WTC11 (cell line): Measurements from ENCODE around the gene ZDHHC14. TPM values are rescaled to one million over a fixed set of nuclear protein-coding genes. Genes with fewer than 3 reads are reported as not detected.
"Not testable (repeated sequence)": the region's sequence is repeated elsewhere in the genome, so short reads cannot be mapped to it uniquely, and the experiment has no call there.

Experiments used
- ATAC-seq: fragments of 200-7000 bp; cut with Tn5 transposase; 2 replicates; pipeline ENCODE4 v1.10.0; 2021; ENCODE audit warnings: mild to moderate bottlenecking, moderate library complexity
- CTCF ChIA-PET: fragments of 300-600 bp; sonication (Branson Sonifier 250); formaldehyde crosslinking; loops from one replicate; lab custom pipeline; 2021; ENCODE audit warnings: antibody characterized with exemption; lab: Charles Lee
- POLR2A ChIA-PET: fragments of 350-600 bp; sonication (Branson Sonifier 250); formaldehyde crosslinking; loops from one replicate; lab custom pipeline; 2021; ENCODE audit warnings: antibody characterized with exemption; lab: Charles Lee
- DNase-seq: peaks from one replicate; pipeline ENCODE4 v3.0.0; 2021; ENCODE audit warnings: low spot score
- H3K27ac Mint-ChIP-seq: 2 replicates; pipeline ENCODE4 v1.8.0; 2021; ENCODE audit warnings: mixed read lengths
- H3K27me3 Mint-ChIP-seq: 2 replicates; pipeline ENCODE4 v1.8.0; 2021; ENCODE audit warnings: low read depth, mild to moderate bottlenecking, moderate library complexity, mixed read lengths
- H3K36me3 Mint-ChIP-seq: 2 replicates; pipeline ENCODE4 v1.8.0; 2021; ENCODE audit warnings: mixed read lengths
- H3K4me1 Mint-ChIP-seq: 2 replicates; pipeline ENCODE4 v1.8.0; 2022; ENCODE audit warnings: mixed read lengths
- H3K4me3 Mint-ChIP-seq: 2 replicates; pipeline ENCODE4 v1.8.0; 2021; ENCODE audit warnings: mild to moderate bottlenecking, moderate library complexity, mixed read lengths
- H3K9me3 Mint-ChIP-seq: 2 replicates; pipeline ENCODE4 v1.8.0; 2021; ENCODE audit warnings: mixed read lengths
- AFF4 ChIP-seq: sonication (generic); formaldehyde crosslinking; IDR thresholded peaks from 2 replicates; pipeline ENCODE4 v1.8.1; 2023; ENCODE audit warnings: mild to moderate bottlenecking, missing genetic modification reagents, borderline replicate concordance
- ATF1 ChIP-seq: sonication (generic); formaldehyde crosslinking; IDR thresholded peaks from 2 replicates; pipeline ENCODE4 v1.8.1; 2023; ENCODE audit warnings: mild to moderate bottlenecking, moderate library complexity, missing genetic modification reagents
- CBFB ChIP-seq: sonication (generic); formaldehyde crosslinking; IDR thresholded peaks from 2 replicates; pipeline ENCODE4 v1.8.1; 2022; ENCODE audit warnings: mild to moderate bottlenecking, low read depth, missing genetic modification reagents
- CREM ChIP-seq: sonication (generic); formaldehyde crosslinking; IDR thresholded peaks from 2 replicates; pipeline ENCODE4 v1.8.1; 2022; ENCODE audit warnings: mild to moderate bottlenecking, missing genetic modification reagents, moderate library complexity
- CTCF ChIP-seq: fragments of 200-600 bp; IDR thresholded peaks from 2 replicates; pipeline ENCODE4 v1.8.0; 2022; ENCODE audit warnings: antibody characterized with exemption
- FOXJ3 ChIP-seq: sonication (generic); formaldehyde crosslinking; IDR thresholded peaks from 2 replicates; pipeline ENCODE4 v1.9.0; 2021; ENCODE audit warnings: missing genetic modification reagents, mild to moderate bottlenecking, borderline replicate concordance
- GTF2I ChIP-seq: fragments of 250-450 bp; sonication (Bioruptor Pico); conservative IDR thresholded peaks from 2 replicates; pipeline ENCODE4 v1.4.0; 2021; ENCODE audit warnings: mild to moderate bottlenecking
- JUN ChIP-seq: sonication (generic); formaldehyde crosslinking; IDR thresholded peaks from 2 replicates; pipeline ENCODE4 v1.8.0; 2023; ENCODE audit warnings: mild to moderate bottlenecking, missing genetic modification reagents
- MAX ChIP-seq: sonication (generic); formaldehyde crosslinking; IDR thresholded peaks from 2 replicates; pipeline ENCODE4 v1.8.0; 2022; ENCODE audit warnings: mild to moderate bottlenecking, missing genetic modification reagents
- MLX ChIP-seq: sonication (generic); formaldehyde crosslinking; IDR thresholded peaks from 2 replicates; pipeline ENCODE4 v1.8.1; 2023; ENCODE audit warnings: mild to moderate bottlenecking, missing genetic modification reagents, moderate library complexity
- NR1H2 ChIP-seq: sonication (generic); formaldehyde crosslinking; IDR thresholded peaks from 2 replicates; pipeline ENCODE4 v1.9.0; 2021; ENCODE audit warnings: mild to moderate bottlenecking, moderate library complexity, missing genetic modification reagents
- PRRX2 ChIP-seq: fragments of 250-450 bp; sonication (Bioruptor Pico); IDR thresholded peaks from 2 replicates; pipeline ENCODE4 v1.8.0; 2021; ENCODE audit warnings: mild to moderate bottlenecking
- RELA ChIP-seq: sonication (generic); formaldehyde crosslinking; IDR thresholded peaks from 2 replicates; pipeline ENCODE4 v1.8.1; 2022; ENCODE audit warnings: missing genetic modification reagents, mild to moderate bottlenecking, borderline replicate concordance
- SMAD3 ChIP-seq: sonication (generic); formaldehyde crosslinking; IDR thresholded peaks from 2 replicates; pipeline ENCODE4 v1.8.0; 2022; ENCODE audit warnings: missing genetic modification reagents, mild to moderate bottlenecking, borderline replicate concordance
- TCF7 ChIP-seq: sonication (generic); formaldehyde crosslinking; IDR thresholded peaks from 2 replicates; pipeline ENCODE4 v1.8.0; 2022; ENCODE audit warnings: mild to moderate bottlenecking, low read depth, missing genetic modification reagents, moderate library complexity
- ZNF121 ChIP-seq: sonication (generic); formaldehyde crosslinking; IDR thresholded peaks from 2 replicates; pipeline ENCODE4 v1.8.0; 2023; ENCODE audit warnings: missing genetic modification reagents
- ZNF219 ChIP-seq: sonication (generic); formaldehyde crosslinking; IDR thresholded peaks from 2 replicates; pipeline ENCODE4 v1.8.0; 2023; ENCODE audit warnings: missing genetic modification reagents, mild to moderate bottlenecking, borderline replicate concordance
- ZNF512 ChIP-seq: sonication (generic); formaldehyde crosslinking; IDR thresholded peaks from 2 replicates; pipeline ENCODE4 v1.8.1; 2022; ENCODE audit warnings: missing genetic modification reagents, borderline replicate concordance
- ZNF671 ChIP-seq: fragments of 250-450 bp; sonication (Bioruptor Pico); IDR thresholded peaks from 2 replicates; pipeline ENCODE4 v1.8.0; 2021; ENCODE audit warnings: mild to moderate bottlenecking
- total RNA-seq: library from RNA; stranded (reverse); gene quantifications from 3 replicates; pipeline ENCODE4 v1.2.3, GENCODE V29; 2021
- TF ChIP-seq, protein P1 (sequence below): sonication (generic); formaldehyde crosslinking; IDR thresholded peaks from 2 replicates; pipeline ENCODE4 v1.8.0; 2023; ENCODE audit warnings: missing genetic modification reagents, mild to moderate bottlenecking, borderline replicate concordance
- TF ChIP-seq, protein P2 (sequence below): sonication (generic); formaldehyde crosslinking; conservative IDR thresholded peaks from 2 replicates; pipeline ENCODE4 v1.8.1; 2022; ENCODE audit warnings: mild to moderate bottlenecking, missing genetic modification reagents

The ZDHHC14 gene
- total RNA-seq, 1 experiment from 2014 or later = 6.6 TPM

GRCh38 chr6:157383471-157383870 lies 2.5 kb downstream of the ZDHHC14 start (continued):
- TF ChIP-seq PRRX2 (CRISPR knock-in tag) (no peak), CTCF (no peak), TCF7 (CRISPR knock-in tag) (no peak), ZNF671 (CRISPR knock-in tag) (no peak), CREM (CRISPR knock-in tag) (no peak), GTF2I (CRISPR knock-in tag) (no peak), AFF4 (no peak), JUN (CRISPR knock-in tag) (no peak), ZNF512 (CRISPR knock-in tag) (no peak), CBFB (no peak)
- TF ChIP-seq, protein P1, sequence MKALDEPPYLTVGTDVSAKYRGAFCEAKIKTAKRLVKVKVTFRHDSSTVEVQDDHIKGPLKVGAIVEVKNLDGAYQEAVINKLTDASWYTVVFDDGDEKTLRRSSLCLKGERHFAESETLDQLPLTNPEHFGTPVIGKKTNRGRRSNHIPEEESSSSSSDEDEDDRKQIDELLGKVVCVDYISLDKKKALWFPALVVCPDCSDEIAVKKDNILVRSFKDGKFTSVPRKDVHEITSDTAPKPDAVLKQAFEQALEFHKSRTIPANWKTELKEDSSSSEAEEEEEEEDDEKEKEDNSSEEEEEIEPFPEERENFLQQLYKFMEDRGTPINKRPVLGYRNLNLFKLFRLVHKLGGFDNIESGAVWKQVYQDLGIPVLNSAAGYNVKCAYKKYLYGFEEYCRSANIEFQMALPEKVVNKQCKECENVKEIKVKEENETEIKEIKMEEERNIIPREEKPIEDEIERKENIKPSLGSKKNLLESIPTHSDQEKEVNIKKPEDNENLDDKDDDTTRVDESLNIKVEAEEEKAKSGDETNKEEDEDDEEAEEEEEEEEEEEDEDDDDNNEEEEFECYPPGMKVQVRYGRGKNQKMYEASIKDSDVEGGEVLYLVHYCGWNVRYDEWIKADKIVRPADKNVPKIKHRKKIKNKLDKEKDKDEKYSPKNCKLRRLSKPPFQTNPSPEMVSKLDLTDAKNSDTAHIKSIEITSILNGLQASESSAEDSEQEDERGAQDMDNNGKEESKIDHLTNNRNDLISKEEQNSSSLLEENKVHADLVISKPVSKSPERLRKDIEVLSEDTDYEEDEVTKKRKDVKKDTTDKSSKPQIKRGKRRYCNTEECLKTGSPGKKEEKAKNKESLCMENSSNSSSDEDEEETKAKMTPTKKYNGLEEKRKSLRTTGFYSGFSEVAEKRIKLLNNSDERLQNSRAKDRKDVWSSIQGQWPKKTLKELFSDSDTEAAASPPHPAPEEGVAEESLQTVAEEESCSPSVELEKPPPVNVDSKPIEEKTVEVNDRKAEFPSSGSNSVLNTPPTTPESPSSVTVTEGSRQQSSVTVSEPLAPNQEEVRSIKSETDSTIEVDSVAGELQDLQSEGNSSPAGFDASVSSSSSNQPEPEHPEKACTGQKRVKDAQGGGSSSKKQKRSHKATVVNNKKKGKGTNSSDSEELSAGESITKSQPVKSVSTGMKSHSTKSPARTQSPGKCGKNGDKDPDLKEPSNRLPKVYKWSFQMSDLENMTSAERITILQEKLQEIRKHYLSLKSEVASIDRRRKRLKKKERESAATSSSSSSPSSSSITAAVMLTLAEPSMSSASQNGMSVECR (CRISPR knock-in tag) = no peak

DNA sequence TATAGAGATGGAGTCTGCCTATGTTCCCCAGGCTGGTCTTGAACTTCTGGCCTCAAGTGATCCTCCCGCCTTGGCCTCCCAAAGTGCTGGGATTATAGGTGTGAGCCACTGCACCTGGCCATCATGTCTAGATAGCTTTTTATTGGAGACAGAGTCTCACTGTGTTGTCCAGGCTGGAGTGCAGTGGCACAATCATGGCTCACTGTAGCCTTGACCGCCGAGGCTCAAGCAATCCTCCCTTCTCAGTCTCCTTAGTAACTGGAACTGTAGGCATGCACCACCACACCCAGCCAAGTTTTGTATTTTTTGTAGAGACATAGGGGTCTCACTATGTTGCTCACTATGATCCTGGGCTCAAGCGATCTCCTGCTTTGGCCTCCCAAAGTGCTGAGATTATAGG lies 4.0 kb downstream of the ZDHHC14 start:
- CTCF ChIA-PET = interaction anchor here (1.4 kb wide), 1 partner anchor 61 kb away, joined by 6 read pairs; no protein-coding TSS in a partner anchor
- Mint-ChIP-seq H3K27me3 (peaks cover 17% of the 10 kb centered on the region), H3K4me1 (peaks cover 20% of the 10 kb centered on the region)
- not testable (repeated sequence) for ATAC-seq, H3K27ac Mint-ChIP-seq
- peak; percentile 73; the same call in 1 of the 2 replicates for TF ChIP-seq ZNF121
- TF ChIP-seq, all 79 proteins: peak for 1; not testable (repeated sequence) for 78
- POLR2A ChIA-PET, H3K9me3 Mint-ChIP-seq, H3K36me3 Mint-ChIP-seq, H3K4me3 Mint-ChIP-seq, DNase-seq: not testable (repeated sequence)

DNA sequence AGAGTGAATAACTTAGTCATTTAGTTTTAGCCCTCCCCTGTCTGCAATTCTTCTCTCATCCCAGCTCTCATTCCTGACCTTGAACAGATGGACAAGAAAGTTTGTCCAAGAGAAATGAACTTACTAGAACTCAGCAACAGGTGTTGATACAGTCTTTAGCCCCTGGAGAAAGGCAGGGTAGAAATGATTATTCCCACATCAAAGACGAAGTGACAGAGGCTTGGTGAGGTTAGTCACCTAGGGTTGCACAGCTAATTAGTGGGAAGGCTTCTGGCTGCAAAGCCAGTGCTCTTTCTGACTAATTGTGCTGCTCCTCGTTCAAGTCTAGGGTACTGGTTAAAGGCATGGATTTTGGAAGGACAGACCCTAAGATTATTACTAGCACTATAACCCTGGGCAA lies 4.5 kb downstream of the ZDHHC14 start:
- CTCF ChIA-PET = no interaction called here
- TF ChIP-seq MAX (CRISPR knock-in tag) = no peak
- no peak for TF ChIP-seq ZNF219 (CRISPR knock-in tag)
- TF ChIP-seq RELA (CRISPR knock-in tag) = no peak
- TF ChIP-seq NR1H2 (CRISPR knock-in tag) = no peak
- no peak for TF ChIP-seq MLX (CRISPR knock-in tag)
- TF ChIP-seq ATF1 (CRISPR knock-in tag) = no peak
- no peak for TF ChIP-seq FOXJ3 (CRISPR knock-in tag)
- TF ChIP-seq SMAD3 = no peak
- TF ChIP-seq CBFB = no peak
- TF ChIP-seq, protein P2, sequence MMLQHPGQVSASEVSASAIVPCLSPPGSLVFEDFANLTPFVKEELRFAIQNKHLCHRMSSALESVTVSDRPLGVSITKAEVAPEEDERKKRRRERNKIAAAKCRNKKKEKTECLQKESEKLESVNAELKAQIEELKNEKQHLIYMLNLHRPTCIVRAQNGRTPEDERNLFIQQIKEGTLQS (CRISPR knock-in tag) = no peak

More for the DNA sequence above, 4.5 kb downstream of the ZDHHC14 start:
- H3K9me3 Mint-ChIP-seq = peaks cover 7% of the 10 kb centered on the region
- H3K27me3 Mint-ChIP-seq = peaks cover 17% of the 10 kb centered on the region
- no peak overlapping the region for H3K27ac Mint-ChIP-seq
- POLR2A ChIA-PET = no interaction called here
- peaks cover 20% of the 10 kb centered on the region for H3K4me1 Mint-ChIP-seq
- ATAC-seq = no peak
- no peak overlapping the region for H3K4me3 Mint-ChIP-seq
- H3K36me3 Mint-ChIP-seq = peaks cover 11% of the 10 kb centered on the region
- DNase-seq = no peak
